DND-41 (cell line): ENCODE data around the gene HMCN2.

Experiments
- ATAC-seq: fragments of 200-7000 bp; cut with Tn5 transposase; 3 replicates; pipeline ENCODE4 v1.9.1; 2021; ENCODE audit warnings: low read depth; ENCODE audit not compliant: insufficient read depth
- DNase-seq: peaks from one replicate; pipeline ENCODE4 v3.0.0-alpha.2; 2020
- H2AFZ ChIP-seq: 2 replicates; pipeline ENCODE4 v1.6.0; 2012; ENCODE audit warnings: low read depth, low read length
- H3K27ac ChIP-seq: 2 replicates; pipeline ENCODE4 v1.5.1; 2012; ENCODE audit warnings: low read length, inconsistent platforms
- H3K27me3 ChIP-seq: fragments of 200-600 bp; sonication (generic); 2 replicates; pipeline ENCODE4 v1.6.0; 2012; ENCODE audit warnings: low read length, mild to moderate bottlenecking, inconsistent platforms; ENCODE audit not compliant: insufficient read depth, poor library complexity
- H3K36me3 ChIP-seq: 2 replicates; pipeline ENCODE4 v1.5.1; 2012; ENCODE audit warnings: low read length, inconsistent platforms; ENCODE audit not compliant: insufficient read depth
- H3K4me1 ChIP-seq: 2 replicates; pipeline ENCODE4 v1.5.1; 2012; ENCODE audit warnings: mild to moderate bottlenecking, low read length; ENCODE audit not compliant: insufficient read depth
- H3K4me2 ChIP-seq: 2 replicates; pipeline ENCODE4 v1.6.0; 2012; ENCODE audit warnings: mild to moderate bottlenecking, moderate library complexity, low read length, inconsistent platforms; ENCODE audit not compliant: insufficient read depth
- H3K4me3 ChIP-seq, 2 experiments: fragments of 200-600 bp in 1 of 2; shearing (Covaris generic) in 1 of 2; 2 replicates each; pipeline ENCODE4 v1.5.1; 2012 to 2016; ENCODE audit warnings: inconsistent platforms in 2 of 2, low read length in 2 of 2, mild to moderate bottlenecking in 2 of 2, low read depth in 1 of 2, moderate library complexity in 1 of 2
- H3K79me2 ChIP-seq: 2 replicates; pipeline ENCODE4 v1.6.0; 2012; ENCODE audit warnings: low read length, inconsistent platforms; ENCODE audit not compliant: insufficient read depth
- H3K9ac ChIP-seq: 2 replicates; pipeline ENCODE4 v1.6.0; 2012; ENCODE audit warnings: low read depth, mild to moderate bottlenecking, inconsistent platforms, low read length, moderate library complexity
- H3K9me3 ChIP-seq: 2 replicates; pipeline ENCODE4 v1.5.1; 2012; ENCODE audit warnings: low read length, moderate library complexity, mild to moderate bottlenecking, inconsistent platforms; ENCODE audit not compliant: insufficient read depth, severe bottlenecking
- H4K20me1 ChIP-seq: 2 replicates; pipeline ENCODE4 v1.6.0; 2012; ENCODE audit warnings: low read length; ENCODE audit not compliant: insufficient read depth
- EZH2 ChIP-seq: IDR thresholded peaks from 3 replicates; pipeline ENCODE4 v1.6.1; 2012; ENCODE audit warnings: borderline replicate concordance, low read depth, mild to moderate bottlenecking, moderate library complexity, low read length, inconsistent platforms; ENCODE audit not compliant: severe bottlenecking
- TF ChIP-seq, protein P1 (sequence below): IDR thresholded peaks from 2 replicates; pipeline ENCODE4 v1.5.1; 2012; ENCODE audit warnings: borderline replicate concordance, low read length, moderate library complexity, mild to moderate bottlenecking; ENCODE audit not compliant: poor library complexity, severe bottlenecking; ENCODE audit errors: extremely low read depth

HMCN2 gene

DNA sequence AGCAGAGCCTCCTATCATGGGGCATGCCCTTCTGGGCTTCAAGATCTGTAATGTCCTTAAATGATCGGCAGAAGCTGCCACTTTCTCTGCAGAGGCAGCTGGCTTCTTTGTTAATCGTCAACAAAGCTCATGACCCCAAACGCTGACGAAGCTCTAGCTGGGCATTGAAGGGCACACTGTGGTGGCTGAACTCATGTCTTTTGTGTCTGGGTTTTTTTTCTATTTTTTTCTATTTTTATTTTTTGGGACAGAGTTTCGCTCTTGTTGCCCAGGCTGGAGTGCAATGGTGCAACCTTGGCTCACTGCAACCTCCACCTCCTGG lies 114.0 kb downstream of the HMCN2 start:
- Histone ChIP-seq H3K4me3 (no peak overlapping the region), H3K79me2 (no peaks in the 10 kb centered on the region), H4K20me1 (no peaks in the 10 kb centered on the region), H3K4me2 (no peak overlapping the region), H3K27me3 (no peaks in the 10 kb centered on the region), H2AFZ (no peak overlapping the region), H3K4me1 (no peaks in the 10 kb centered on the region), H3K27ac (no peak overlapping the region), H3K9ac (no peak overlapping the region), H3K9me3 (no peaks in the 10 kb centered on the region), H3K36me3 (no peaks in the 10 kb centered on the region)
- DNase-seq (no peak), ATAC-seq (no peak)
- TF ChIP-seq EZH2 = no peak
- TF ChIP-seq, protein P1, sequence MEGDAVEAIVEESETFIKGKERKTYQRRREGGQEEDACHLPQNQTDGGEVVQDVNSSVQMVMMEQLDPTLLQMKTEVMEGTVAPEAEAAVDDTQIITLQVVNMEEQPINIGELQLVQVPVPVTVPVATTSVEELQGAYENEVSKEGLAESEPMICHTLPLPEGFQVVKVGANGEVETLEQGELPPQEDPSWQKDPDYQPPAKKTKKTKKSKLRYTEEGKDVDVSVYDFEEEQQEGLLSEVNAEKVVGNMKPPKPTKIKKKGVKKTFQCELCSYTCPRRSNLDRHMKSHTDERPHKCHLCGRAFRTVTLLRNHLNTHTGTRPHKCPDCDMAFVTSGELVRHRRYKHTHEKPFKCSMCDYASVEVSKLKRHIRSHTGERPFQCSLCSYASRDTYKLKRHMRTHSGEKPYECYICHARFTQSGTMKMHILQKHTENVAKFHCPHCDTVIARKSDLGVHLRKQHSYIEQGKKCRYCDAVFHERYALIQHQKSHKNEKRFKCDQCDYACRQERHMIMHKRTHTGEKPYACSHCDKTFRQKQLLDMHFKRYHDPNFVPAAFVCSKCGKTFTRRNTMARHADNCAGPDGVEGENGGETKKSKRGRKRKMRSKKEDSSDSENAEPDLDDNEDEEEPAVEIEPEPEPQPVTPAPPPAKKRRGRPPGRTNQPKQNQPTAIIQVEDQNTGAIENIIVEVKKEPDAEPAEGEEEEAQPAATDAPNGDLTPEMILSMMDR = no peak

DNA sequence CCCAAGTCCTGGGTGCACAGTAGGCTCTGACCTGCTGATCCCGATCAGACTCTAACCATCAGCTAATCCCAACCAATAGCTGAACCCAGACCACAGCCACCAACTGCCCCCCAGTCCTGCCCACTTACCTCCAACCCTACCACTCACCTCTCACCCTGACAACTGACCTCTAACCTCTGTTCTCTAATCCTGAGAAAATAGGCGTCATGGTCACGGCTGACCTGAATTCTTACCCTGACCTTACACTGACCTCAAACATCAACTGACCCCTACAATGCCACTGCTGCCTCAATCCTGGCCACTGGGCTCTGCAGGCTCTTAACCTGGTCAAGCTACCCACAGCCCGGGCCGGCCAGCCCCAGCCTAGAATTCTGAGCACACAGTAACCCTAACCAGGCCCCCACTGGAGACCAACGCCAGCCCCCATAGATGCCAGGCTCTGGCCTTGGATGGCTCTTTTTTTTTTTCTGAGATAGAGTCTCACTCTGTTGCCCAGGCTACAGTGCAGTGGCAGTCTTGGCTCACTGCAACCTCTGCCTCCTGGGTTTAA lies 115.4 kb downstream of the HMCN2 start:
- no peak overlapping the region for H2AFZ ChIP-seq
- ATAC-seq = no peak
- no peaks in the 10 kb centered on the region for H3K79me2 ChIP-seq
- H3K4me1 ChIP-seq = no peaks in the 10 kb centered on the region
- no peak overlapping the region for H3K9ac ChIP-seq
- no peaks in the 10 kb centered on the region for H3K9me3 ChIP-seq
- no peak overlapping the region for H3K4me2 ChIP-seq
- no peaks in the 10 kb centered on the region for H3K36me3 ChIP-seq
- no peaks in the 10 kb centered on the region for H3K27me3 ChIP-seq
- TF ChIP-seq, protein P1 = no peak
- TF ChIP-seq EZH2 = no peak
- no peak overlapping the region for H3K27ac ChIP-seq
- H4K20me1 ChIP-seq = no peaks in the 10 kb centered on the region
- no peak for DNase-seq
- no peak overlapping the region for H3K4me3 ChIP-seq

DNA sequence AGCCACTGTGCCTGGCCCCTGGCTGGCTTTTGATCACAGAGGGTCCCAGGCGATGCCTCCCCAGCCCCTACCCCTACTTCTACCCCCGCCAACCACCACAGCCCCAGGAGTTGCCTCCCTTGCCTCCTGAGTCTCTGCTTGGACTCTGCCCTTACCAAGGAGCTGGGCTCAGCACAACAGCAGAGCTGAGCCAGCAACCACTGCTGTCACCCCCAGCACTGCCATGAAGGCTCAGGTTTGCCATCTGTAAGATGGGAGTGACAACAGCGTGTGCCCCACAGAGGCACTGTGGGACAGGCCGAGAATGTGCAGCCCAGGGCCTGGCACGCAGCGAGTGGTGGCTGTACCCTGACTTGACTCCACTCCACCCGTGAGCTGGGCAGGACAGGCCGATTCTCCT lies 116.1 kb downstream of the HMCN2 start:
- no peak for TF ChIP-seq EZH2
- TF ChIP-seq, protein P1 = no peak
- no peaks in the 10 kb centered on the region for H3K36me3 ChIP-seq
- H4K20me1 ChIP-seq = no peaks in the 10 kb centered on the region
- ATAC-seq (no peak), DNase-seq (no peak)
- H2AFZ ChIP-seq = no peak overlapping the region
- no peaks in the 10 kb centered on the region for H3K9me3 ChIP-seq
- H3K4me2 ChIP-seq = no peak overlapping the region
- H3K4me1 ChIP-seq = no peaks in the 10 kb centered on the region
- no peaks in the 10 kb centered on the region for H3K79me2 ChIP-seq
- H3K9ac ChIP-seq = no peak overlapping the region
- H3K4me3 ChIP-seq = no peak overlapping the region
- H3K27ac ChIP-seq = no peak overlapping the region
- H3K27me3 ChIP-seq = no peaks in the 10 kb centered on the region

- no peaks in the 10 kb centered on the region for H3K4me1 ChIP-seq
- TF ChIP-seq EZH2 = no peak
- TF ChIP-seq, protein P1 = no peak
- no peaks in the 10 kb centered on the region for H3K79me2 ChIP-seq
- no peaks in the 10 kb centered on the region for H3K27me3 ChIP-seq
- no peaks in the 10 kb centered on the region for H4K20me1 ChIP-seq
- H3K27ac ChIP-seq = no peak overlapping the region
- H3K9ac ChIP-seq = no peak overlapping the region
- H3K4me3 ChIP-seq = no peak overlapping the region
- no peak overlapping the region for H3K4me2 ChIP-seq
- no peak overlapping the region for H2AFZ ChIP-seq
- H3K9me3 ChIP-seq = no peaks in the 10 kb centered on the region
- no peaks in the 10 kb centered on the region for H3K36me3 ChIP-seq
- ATAC-seq (no peak), DNase-seq (no peak)
These were observed 116.5 kb downstream of the HMCN2 start for GRCh38 chr9:130382096-130382495.
